Erythroblast (primary cell): Measurements from ENCODE around the gene GNAT1.

Experiments
- GATA1 ChIP-seq: IDR thresholded peaks from 2 replicates; pipeline ENCODE4 v1.6.1; 2011; ENCODE audit warnings: low read depth, mild to moderate bottlenecking, control low read depth, low read length, moderate library complexity
- POLR2A ChIP-seq: IDR thresholded peaks from 2 replicates; pipeline ENCODE4 v1.6.1; 2011; ENCODE audit warnings: mild to moderate bottlenecking, low read length

DNA sequence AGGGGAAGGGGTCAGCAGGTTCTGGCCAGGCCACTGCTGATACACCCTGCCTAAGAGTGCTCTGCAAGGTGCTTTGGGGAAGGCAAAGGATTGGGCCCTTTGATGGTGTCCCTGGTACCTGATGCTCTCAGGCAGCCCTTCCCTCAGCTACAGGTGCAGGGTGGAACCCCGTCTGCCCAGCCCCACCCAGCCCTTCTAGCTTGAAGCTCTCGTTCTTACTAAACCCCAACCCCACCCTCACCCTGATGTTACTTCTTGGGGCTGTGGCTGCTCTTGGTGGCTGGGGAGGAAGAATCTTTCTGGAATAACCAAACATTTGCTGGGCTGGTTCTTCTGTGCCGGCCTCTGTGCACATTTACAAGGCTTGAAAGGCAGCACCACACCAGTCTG is 51.0 kb downstream of the GNAT1 start:
- TF ChIP-seq POLR2A (no peak), GATA1 (no peak)
